Astrocyte of the spinal cord (primary cell): ENCODE results near the gene EXD3.

ENCODE experiments used
- DNase-seq: peaks from one replicate; pipeline ENCODE4 v3.0.0; 2011; ENCODE audit warnings: low read depth, low spot score
- H3K4me3 ChIP-seq: 2 replicates; pipeline ENCODE4 v1.5.1; 2011; ENCODE audit warnings: low read depth, mild to moderate bottlenecking, low read length, moderate library complexity
- in situ Hi-C: cut with HindIII; loops from 2 replicates; pipeline ENCODE4 v1.10.0; 2017; ENCODE audit warnings: low sequenced_read_pairs
- TF ChIP-seq, protein P1 (sequence below): IDR thresholded peaks from 2 replicates; pipeline ENCODE4 v1.5.1; 2012; ENCODE audit warnings: low read depth, mild to moderate bottlenecking, low read length, inconsistent platforms

Gene EXD3

DNA sequence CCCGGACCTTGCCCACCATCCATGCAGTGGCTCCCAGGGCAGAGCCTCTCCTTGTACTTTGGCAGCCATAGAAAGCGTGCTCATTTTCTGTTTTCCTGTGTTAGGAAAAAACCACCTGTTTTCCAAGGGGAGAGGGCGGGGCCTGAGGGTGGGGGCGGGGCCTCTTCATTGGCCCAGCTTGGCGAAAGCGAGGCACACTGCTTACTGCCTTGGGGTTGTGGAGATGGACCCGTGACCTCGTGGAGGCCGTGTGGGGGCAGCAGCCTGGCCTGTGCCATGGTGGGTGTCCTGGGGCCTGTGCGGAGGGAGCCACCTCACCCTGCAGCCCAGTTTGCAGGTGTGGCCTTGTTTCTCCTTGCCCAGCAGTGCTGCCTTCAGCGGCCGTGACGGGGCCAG is 149.9 kb downstream of the EXD3 start:
- in situ Hi-C loops, result no loop called here
- TF ChIP-seq, protein P1, sequence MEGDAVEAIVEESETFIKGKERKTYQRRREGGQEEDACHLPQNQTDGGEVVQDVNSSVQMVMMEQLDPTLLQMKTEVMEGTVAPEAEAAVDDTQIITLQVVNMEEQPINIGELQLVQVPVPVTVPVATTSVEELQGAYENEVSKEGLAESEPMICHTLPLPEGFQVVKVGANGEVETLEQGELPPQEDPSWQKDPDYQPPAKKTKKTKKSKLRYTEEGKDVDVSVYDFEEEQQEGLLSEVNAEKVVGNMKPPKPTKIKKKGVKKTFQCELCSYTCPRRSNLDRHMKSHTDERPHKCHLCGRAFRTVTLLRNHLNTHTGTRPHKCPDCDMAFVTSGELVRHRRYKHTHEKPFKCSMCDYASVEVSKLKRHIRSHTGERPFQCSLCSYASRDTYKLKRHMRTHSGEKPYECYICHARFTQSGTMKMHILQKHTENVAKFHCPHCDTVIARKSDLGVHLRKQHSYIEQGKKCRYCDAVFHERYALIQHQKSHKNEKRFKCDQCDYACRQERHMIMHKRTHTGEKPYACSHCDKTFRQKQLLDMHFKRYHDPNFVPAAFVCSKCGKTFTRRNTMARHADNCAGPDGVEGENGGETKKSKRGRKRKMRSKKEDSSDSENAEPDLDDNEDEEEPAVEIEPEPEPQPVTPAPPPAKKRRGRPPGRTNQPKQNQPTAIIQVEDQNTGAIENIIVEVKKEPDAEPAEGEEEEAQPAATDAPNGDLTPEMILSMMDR, result no peak

DNA sequence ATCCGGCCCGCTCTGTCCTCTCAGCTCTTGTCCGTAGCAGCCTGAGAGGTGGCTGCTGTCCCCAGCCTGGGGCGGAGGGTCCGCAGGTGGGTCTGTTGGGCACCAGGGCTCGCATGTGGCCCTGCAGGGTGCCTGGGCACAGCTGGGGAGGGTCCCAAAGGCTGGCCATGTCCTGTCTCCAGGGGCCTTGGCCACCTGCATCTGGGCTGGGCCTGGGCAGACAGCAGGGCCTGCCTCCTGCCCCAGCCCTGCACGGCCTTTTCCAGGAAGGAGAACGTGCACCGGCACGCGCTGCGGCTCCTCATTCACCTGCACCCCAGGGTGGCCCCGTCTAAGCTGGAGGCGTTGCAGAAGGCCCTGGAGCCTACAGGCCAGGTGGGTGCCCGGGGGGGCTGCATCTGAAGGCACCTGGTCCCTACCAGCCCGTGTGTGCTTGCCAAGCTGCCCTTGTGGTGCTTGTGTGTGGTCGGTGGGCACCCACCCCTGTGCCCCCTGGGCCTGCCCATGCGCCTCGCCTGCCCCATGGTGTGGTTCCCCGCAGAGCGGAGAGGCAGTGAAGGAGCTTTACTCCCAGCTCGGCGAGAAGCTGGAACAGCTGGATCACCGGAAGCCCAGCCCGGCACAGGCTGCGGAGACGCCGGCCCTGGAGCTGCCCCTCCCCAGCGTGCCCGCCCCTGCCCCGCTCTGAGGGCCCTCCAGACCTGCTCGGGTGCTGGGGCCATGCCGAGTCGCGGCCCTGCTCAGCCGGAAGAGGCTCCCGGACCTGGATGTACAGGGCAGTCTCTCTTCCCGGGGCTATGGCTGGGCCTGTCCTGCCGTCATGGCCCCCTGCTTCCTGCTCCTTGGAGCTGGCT is 150.5 kb downstream of the EXD3 start:
- DNase-seq, result no peak
- TF ChIP-seq, protein P1, result no peak
- H3K4me3 ChIP-seq, result no peak overlapping the region
- in situ Hi-C loops, result no loop called here

More for the DNA sequence above, 149.9 kb downstream of the EXD3 start:
- DNase-seq, result no peak
- no peak overlapping the region for H3K4me3 ChIP-seq

DNA sequence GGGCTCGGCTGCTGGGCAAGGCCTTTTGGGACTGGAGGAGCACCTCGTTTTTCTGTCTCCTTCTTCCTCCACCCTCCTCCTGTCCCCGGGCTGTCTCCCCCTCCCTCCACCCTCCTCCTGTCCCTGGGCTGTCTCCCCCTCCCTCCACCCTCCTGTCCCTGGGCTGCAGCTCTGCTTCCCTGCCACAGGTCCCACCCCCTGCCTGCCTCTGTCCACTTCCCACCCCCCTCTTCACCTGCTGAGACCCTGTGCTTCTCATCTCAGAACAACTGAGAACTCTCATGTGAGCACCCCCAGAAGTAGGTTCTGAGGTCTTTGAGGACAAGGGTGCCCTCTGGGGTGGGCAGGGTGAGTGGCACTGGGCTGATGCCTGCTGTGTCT is 151.3 kb downstream of the EXD3 start:
- H3K4me3 ChIP-seq, result no peak overlapping the region
- in situ Hi-C loops, result no loop called here
- DNase-seq, result no peak
- TF ChIP-seq, protein P1, result no peak

DNA sequence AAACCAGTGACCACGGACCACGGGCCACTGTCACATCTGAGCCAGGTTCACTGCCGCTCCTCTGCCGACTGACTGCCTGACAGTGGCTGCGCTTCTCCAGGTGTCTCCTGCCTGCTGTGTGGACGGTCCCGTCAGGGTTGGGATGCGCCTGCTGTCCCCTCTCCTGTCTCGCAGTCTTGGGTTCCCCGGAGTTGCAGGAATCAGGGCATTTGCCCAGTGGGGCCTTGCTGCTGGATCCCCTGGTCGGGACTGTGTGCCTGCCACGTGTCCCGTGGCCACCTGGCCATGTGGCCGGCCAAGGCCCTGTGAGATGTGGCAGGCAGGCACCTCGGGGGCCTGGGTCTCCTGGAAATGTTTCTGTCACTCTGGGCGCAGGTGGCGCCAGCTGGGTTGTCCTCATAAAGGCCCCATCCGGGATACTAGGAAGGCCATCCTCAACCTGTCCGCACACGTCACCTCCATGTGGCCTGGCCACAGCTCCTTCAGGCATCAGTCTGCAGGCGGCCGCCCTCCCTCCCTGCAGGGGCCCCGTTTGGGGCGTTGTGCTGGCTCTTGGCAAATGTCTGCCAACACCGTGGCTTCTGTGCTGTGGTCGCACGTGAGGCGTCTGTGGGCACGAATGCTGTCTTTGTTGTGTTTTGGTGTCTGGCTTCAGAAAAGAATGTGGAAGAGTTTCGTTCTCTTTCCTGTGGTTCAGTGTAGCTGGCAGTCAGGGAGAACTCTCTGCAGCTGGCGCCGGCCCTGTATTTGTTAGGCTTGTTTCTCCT is 151.8 kb downstream of the EXD3 start:
- no peak for DNase-seq
- TF ChIP-seq, protein P1, result no peak
- in situ Hi-C loops, result no loop called here
- no peak overlapping the region for H3K4me3 ChIP-seq

DNA sequence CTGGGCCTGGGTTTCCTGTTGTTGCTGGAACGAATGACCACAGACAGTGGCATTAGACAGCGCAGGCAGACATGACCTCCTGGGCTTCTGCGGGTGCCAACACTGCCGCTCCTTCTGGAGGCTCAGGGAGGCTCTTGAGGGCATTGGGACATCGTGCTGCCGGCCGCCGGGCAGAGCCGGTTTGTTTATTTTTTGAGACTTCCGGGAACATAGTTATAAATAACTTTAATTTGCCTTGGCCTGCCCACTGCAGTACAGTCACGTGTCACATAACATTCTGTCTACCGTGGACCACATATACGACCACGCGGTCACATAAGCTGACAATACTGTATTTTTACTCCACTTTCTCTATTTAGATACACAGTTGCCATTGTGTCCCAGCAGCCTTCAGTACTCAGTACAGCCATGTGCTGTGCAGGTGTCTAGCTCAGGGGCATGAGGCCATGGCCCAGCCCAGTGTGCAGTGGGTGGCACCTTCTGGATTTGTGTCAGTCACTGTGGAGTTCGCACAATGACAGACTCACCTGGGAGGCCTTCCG is 153.7 kb downstream of the EXD3 start:
- DNase-seq, result no peak
- in situ Hi-C loops, result no loop called here
- no peak overlapping the region for H3K4me3 ChIP-seq
- TF ChIP-seq, protein P1, result no peak

DNA sequence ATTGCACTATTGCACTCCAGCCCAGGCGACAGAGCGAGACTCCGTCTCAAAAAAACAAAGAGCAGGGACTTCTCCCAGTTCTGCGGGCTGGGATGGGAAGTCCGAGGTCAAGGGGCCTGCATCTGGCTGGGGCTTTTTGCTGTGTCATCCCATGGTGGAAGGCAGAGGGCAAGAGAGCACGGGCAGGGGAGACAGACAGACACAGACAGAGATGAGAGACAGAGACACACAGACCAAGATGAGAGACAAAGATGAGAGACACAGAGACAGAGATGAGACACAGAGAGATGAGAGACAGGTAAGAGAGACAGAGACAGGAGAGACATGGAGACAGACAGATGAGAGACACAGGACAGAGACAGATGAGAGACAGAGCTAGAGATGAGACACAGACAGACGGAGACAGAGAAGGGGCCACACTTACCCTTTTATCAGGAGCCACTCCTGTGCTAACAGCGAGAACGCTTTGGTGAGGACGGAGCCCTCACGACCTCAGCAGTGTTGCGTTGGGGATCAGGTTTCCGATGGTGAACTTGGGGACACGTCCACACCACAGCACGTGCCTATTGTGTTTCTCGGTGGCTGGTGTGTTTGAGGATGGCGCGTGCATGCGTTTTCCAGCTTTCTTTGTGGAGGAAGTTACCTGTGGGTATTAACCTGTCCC is 154.3 kb downstream of the EXD3 start:
- in situ Hi-C loops, result no loop called here
- TF ChIP-seq, protein P1, result no peak
- no peak overlapping the region for H3K4me3 ChIP-seq
- no peak for DNase-seq
